H1 (cell line): ENCODE results near the gene ABCD1. TPM values are rescaled to one million over a fixed set of nuclear protein-coding genes. Genes with fewer than 3 reads are reported as not detected.

ENCODE experiments used
- CTCF ChIA-PET: fragments of 300-600 bp; sonication (Branson Sonifier 250); formaldehyde crosslinking; loops from one replicate; lab custom pipeline; 2021; ENCODE audit not compliant: partially characterized antibody; lab: Charles Lee
- POLR2A ChIA-PET: fragments of 300-600 bp; sonication (Branson Sonifier 250); formaldehyde crosslinking; loops from one replicate; lab custom pipeline; 2021; ENCODE audit warnings: inconsistent platforms; ENCODE audit not compliant: partially characterized antibody; lab: Charles Lee
- DNase-seq, 2 experiments: peaks; one replicate each; pipeline versions ENCODE4 v3.0.0 to v3.0.0-alpha.2; 2010 to 2022; ENCODE audit warnings: low spot score in 2 of 2, low read depth in 1 of 2, mixed read lengths in 1 of 2
- FAIRE-seq: peaks from 2 replicates; lab custom pipeline; 2011; peaks lifted over from hg19 to GRCh38; lab: Jason Lieb, UNC
- H2AFZ ChIP-seq: 2 replicates; pipeline ENCODE4 v1.8.1; 2012; ENCODE audit warnings: low read length, inconsistent platforms
- H2AK5ac ChIP-seq: 2 replicates; pipeline ENCODE4 v1.6.1; 2013; ENCODE audit warnings: low read depth, low read length
- H2BK120ac ChIP-seq: replicated peaks from 2 replicates; pipeline ENCODE3; 2013; ENCODE audit warnings: low read depth, low read length, inconsistent platforms
- H2BK12ac ChIP-seq: 2 replicates; pipeline ENCODE4 v1.6.1; 2013; ENCODE audit warnings: low read depth, low read length
- H2BK15ac ChIP-seq: 2 replicates; pipeline ENCODE4 v1.6.1; 2013; ENCODE audit warnings: low read length
- H2BK20ac ChIP-seq: 2 replicates; pipeline ENCODE4 v1.6.1; 2013; ENCODE audit warnings: low read length
- H2BK5ac ChIP-seq: 2 replicates; pipeline ENCODE4 v1.6.1; 2013; ENCODE audit warnings: low read depth, low read length
- H3K14ac ChIP-seq: 2 replicates; pipeline ENCODE4 v1.6.1; 2013; ENCODE audit warnings: inconsistent platforms; ENCODE audit not compliant: insufficient read length
- H3K18ac ChIP-seq: 2 replicates; pipeline ENCODE4 v1.6.1; 2013; ENCODE audit warnings: low read length; ENCODE audit errors: extremely low read depth
- H3K23ac ChIP-seq: 2 replicates; pipeline ENCODE4 v1.6.1; 2013; ENCODE audit warnings: inconsistent platforms; ENCODE audit not compliant: insufficient read length
- H3K23me2 ChIP-seq: 2 replicates; pipeline ENCODE4 v1.6.1; 2013; ENCODE audit warnings: low read depth, low read length
- H3K27ac ChIP-seq: 2 replicates; pipeline ENCODE4 v1.6.1; 2011; ENCODE audit warnings: low read depth, low read length, inconsistent platforms
- H3K27me3 ChIP-seq, 4 experiments: replicated peaks in 1 of 4; 1 replicate in 1 of 4; 2 replicates in 3 of 4; pipeline versions ENCODE4 v1.6.1 to v1.8.1; 2011 to 2013; ENCODE audit warnings: low read length in 3 of 4, mild to moderate bottlenecking in 3 of 4, inconsistent platforms in 2 of 4, mixed read lengths in 2 of 4, moderate library complexity in 1 of 4; ENCODE audit not compliant: control insufficient read depth in 3 of 4, insufficient read depth in 3 of 4; ENCODE audit errors: extremely low read depth in 1 of 4
- H3K36me3 ChIP-seq, 4 experiments: 2 replicates each; pipeline versions ENCODE4 v1.6.1 to v1.8.1; 2011 to 2013; ENCODE audit warnings: mild to moderate bottlenecking in 4 of 4, low read length in 3 of 4, moderate library complexity in 2 of 4, control low read depth in 1 of 4, inconsistent platforms in 1 of 4; ENCODE audit not compliant: insufficient read depth in 4 of 4, control insufficient read depth in 2 of 4
- H3K4ac ChIP-seq: replicated peaks from 2 replicates; pipeline ENCODE3; 2013; ENCODE audit warnings: low read length, low read depth, mixed read lengths, inconsistent platforms; ENCODE audit not compliant: insufficient read length
- H3K4me1 ChIP-seq, 4 experiments: replicated peaks in 1 of 4; 1 replicate in 1 of 4; 2 replicates in 3 of 4; pipeline versions ENCODE4 v1.6.1 to v1.8.1; 2011 to 2013; ENCODE audit warnings: low read length in 3 of 4, inconsistent platforms in 2 of 4, mixed read lengths in 1 of 4; ENCODE audit not compliant: insufficient read depth in 4 of 4, control insufficient read depth in 3 of 4
- H3K4me2 ChIP-seq, 2 experiments: 2 replicates each; pipeline versions ENCODE4 v1.6.1 to v1.8.1; 2011 to 2013; ENCODE audit warnings: low read depth in 2 of 2, low read length in 2 of 2, control low read depth in 1 of 2, inconsistent platforms in 1 of 2, mild to moderate bottlenecking in 1 of 2; ENCODE audit not compliant: insufficient read depth in 1 of 2
- H3K4me3 ChIP-seq, 4 experiments: fragments of 200-600, 300-600 bp in 1 of 4; sonication (generic), shearing (Covaris generic), sonication (Bioruptor Twin) in 1 of 4; 2 replicates each; pipeline versions ENCODE4 v1.5.1 to v1.8.1; 2011 to 2016; ENCODE audit warnings: low read length in 4 of 4, low read depth in 3 of 4, control low read depth in 2 of 4, inconsistent platforms in 2 of 4, mild to moderate bottlenecking in 2 of 4, mixed read lengths in 1 of 4, moderate library complexity in 1 of 4; ENCODE audit not compliant: insufficient read depth in 2 of 4; ENCODE audit errors: extremely low read depth in 1 of 4
- H3K56ac ChIP-seq: replicated peaks from 2 replicates; pipeline ENCODE3; 2013; ENCODE audit warnings: low read depth, mild to moderate bottlenecking, mixed read lengths, low read length, inconsistent platforms; ENCODE audit not compliant: insufficient read length
- H3K79me1 ChIP-seq: 2 replicates; pipeline ENCODE4 v1.6.1; 2013; ENCODE audit warnings: low read depth, low read length, control low read depth
- H3K79me2 ChIP-seq, 2 experiments: 2 replicates each; pipeline versions ENCODE4 v1.6.1 to v1.8.1; 2012 to 2013; ENCODE audit warnings: low read length in 2 of 2, mild to moderate bottlenecking in 2 of 2, inconsistent platforms in 1 of 2; ENCODE audit not compliant: insufficient read depth in 2 of 2, control insufficient read depth in 1 of 2
- H3K9ac ChIP-seq, 4 experiments: replicated peaks in 1 of 4; 1 replicate in 1 of 4; 2 replicates in 3 of 4; pipeline versions ENCODE4 v1.6.1 to v1.8.1; 2011 to 2013; ENCODE audit warnings: low read depth in 3 of 4, low read length in 3 of 4, control low read depth in 2 of 4, mild to moderate bottlenecking in 2 of 4, moderate library complexity in 2 of 4, inconsistent platforms in 1 of 4; ENCODE audit errors: extremely low read depth in 1 of 4
- H3K9me3 ChIP-seq, 2 experiments: 2 replicates each; pipeline versions ENCODE4 v1.6.1 to v1.8.1; 2012 to 2013; ENCODE audit warnings: mild to moderate bottlenecking in 2 of 2, moderate library complexity in 2 of 2, control low read depth in 1 of 2, inconsistent platforms in 1 of 2, low read depth in 1 of 2, low read length in 1 of 2, mixed read lengths in 1 of 2; ENCODE audit not compliant: insufficient read depth in 2 of 2
- H4K20me1 ChIP-seq, 2 experiments: replicated peaks in 1 of 2; 2 replicates each; pipeline versions ENCODE3 to v1.8.1; 2011 to 2013; ENCODE audit warnings: inconsistent platforms in 2 of 2, low read length in 2 of 2, mild to moderate bottlenecking in 1 of 2; ENCODE audit not compliant: insufficient read depth in 2 of 2, control insufficient read depth in 1 of 2
- H4K5ac ChIP-seq: 2 replicates; pipeline ENCODE4 v1.6.1; 2013; ENCODE audit warnings: low read length, low read depth, mixed read lengths, inconsistent platforms; ENCODE audit not compliant: insufficient read length
- H4K8ac ChIP-seq: 2 replicates; pipeline ENCODE4 v1.8.0; 2013; ENCODE audit warnings: mild to moderate bottlenecking, moderate library complexity, low read length, inconsistent platforms; ENCODE audit not compliant: insufficient read depth; ENCODE audit errors: extremely low read depth
- H4K91ac ChIP-seq: replicated peaks from 2 replicates; pipeline ENCODE3; 2013; ENCODE audit warnings: low read length, mixed read lengths, inconsistent platforms; ENCODE audit not compliant: insufficient read length
- CREB1 ChIP-seq: IDR thresholded peaks from 2 replicates; pipeline ENCODE4 v1.6.1; 2012; ENCODE audit warnings: inconsistent platforms
- NRF1 ChIP-seq: IDR thresholded peaks from 2 replicates; pipeline ENCODE4 v1.6.1; 2011; ENCODE audit warnings: mild to moderate bottlenecking, low read depth, low read length, improper control_type of control experiment
- POU5F1 ChIP-seq: IDR thresholded peaks from 2 replicates; pipeline ENCODE4 v1.6.1; 2011; ENCODE audit warnings: low read depth, mild to moderate bottlenecking, low read length, moderate library complexity
- RFX5 ChIP-seq: IDR thresholded peaks from 2 replicates; pipeline ENCODE4 v1.6.1; 2011; ENCODE audit warnings: low read depth, low read length, improper control_type of control experiment, borderline replicate concordance
- RXRA ChIP-seq: IDR thresholded peaks from 2 replicates; pipeline ENCODE4 v1.6.1; 2011; ENCODE audit warnings: low read depth, mild to moderate bottlenecking, low read length, moderate library complexity; ENCODE audit not compliant: insufficient read depth
- SIX5 ChIP-seq: IDR thresholded peaks from 2 replicates; pipeline ENCODE4 v1.6.1; 2011; ENCODE audit warnings: mild to moderate bottlenecking, low read depth, low read length
- WGBS, 2 experiments: shearing (Covaris generic) in 1 of 2; methylation state at CpG; one replicate each; pipeline versions ENCODE4 v1.1.6 to v1.1.7; 2013 to 2015; ENCODE audit warnings: low lambda C conversion rate in 2 of 2, mixed read lengths in 2 of 2, inconsistent platforms in 1 of 2, low coverage in 1 of 2, missing lambda C conversion rate in 1 of 2; ENCODE audit not compliant: insufficient replicate concordance in 2 of 2, insufficient coverage in 1 of 2, insufficient read length in 1 of 2; ENCODE audit errors: extremely low coverage in 1 of 2, missing lambda C conversion rate in 1 of 2; 5-methylcytosine and 5-hydroxymethylcytosine counted together
- polyA plus RNA-seq, 7 experiments: library from polyadenylated mRNA; depleted of rRNA in 3 of 7; stranded (reverse) in 5 of 7; unstranded in 2 of 7; fragments of >200 nt in 5 of 7; fragments of 200-250 nt in 2 of 7; gene quantifications; 1 replicate in 5 of 7; 2 replicates in 1 of 7; 4 replicates in 1 of 7; pipeline versions ENCODE4 v1.2.1 to v1.2.3, GENCODE V29; 2011 to 2013; ENCODE audit warnings: missing spikeins in 2 of 7, mixed read lengths in 2 of 7
- total RNA-seq: library from RNA; stranded (reverse); fragmentation: NEBNext Ultra II Directional; extraction: Animal tissue kit (Norgen Biotek cat#: 25700); gene quantifications from 2 replicates; pipeline ENCODE4 v1.2.1, GENCODE V29; 2021

Gene ABCD1
- total and polyA plus RNA-seq, 2 of the 8 experiments (the other 6 are each of a cell fraction or from before 2014, with no cell fraction given) = 3.1 to 6.6 TPM

GRCh38 chrX:153764786-153765137, 40.1 kb downstream of the ABCD1 start:
- H3K56ac ChIP-seq = no peak overlapping the region

More at GRCh38 chrX:153764786-153765137, 40.1 kb downstream of the ABCD1 start:
- no peaks in the 10 kb centered on the region for H3K79me1 ChIP-seq
- H3K27ac ChIP-seq = no peak overlapping the region
- H3K4me2 ChIP-seq = no peak overlapping the region
- no peaks in the 10 kb centered on the region for H3K9me3 ChIP-seq
- H3K79me2 ChIP-seq = no peaks in the 10 kb centered on the region
- FAIRE-seq = no peak
- no peaks in the 10 kb centered on the region for H3K36me3 ChIP-seq
- no peak overlapping the region for H4K5ac ChIP-seq
- no peak overlapping the region for H2BK20ac ChIP-seq
- no peak overlapping the region for H3K23ac ChIP-seq
- WGBS, 2 experiments = 94% methylated on average over 5 of the region's 7 CpGs; no CpG with 5 or more reads in 1 of the 2 experiments
- ChIA-PET CTCF (interaction anchor here (0.6 to 3.7 kb wide), 4 partner anchors 14 to 182 kb away, joined by 3 to 16 read pairs (median 5); no protein-coding TSS in a partner anchor), POLR2A (no interaction called here)
- no peak overlapping the region for H4K8ac ChIP-seq
- H3K9ac ChIP-seq = no peak overlapping the region
- H2BK5ac ChIP-seq = no peak overlapping the region
- no peak overlapping the region for H2AFZ ChIP-seq
- no peak overlapping the region for H2AK5ac ChIP-seq
- no peaks in the 10 kb centered on the region for H4K20me1 ChIP-seq
- no peak overlapping the region for H3K14ac ChIP-seq
- DNase-seq = no peak
- H2BK15ac ChIP-seq = 0 out of 2 replicates have a peak overlapping the region, but pooled peaks have one; percentile 61
- no peak overlapping the region for H3K4ac ChIP-seq
- no peak for TF ChIP-seq RXRA
- TF ChIP-seq RFX5 = no peak
- no peak for TF ChIP-seq POU5F1
- TF ChIP-seq CREB1 = no peak
- no peak for TF ChIP-seq SIX5
- no peak for TF ChIP-seq NRF1
- peaks cover 0 to 8% (median 4%) of the 10 kb centered on the region in 4 experiments; a peak in 5 of 7 replicates for H3K4me1 ChIP-seq
- no peak overlapping the region for H3K18ac ChIP-seq
- no peaks in the 10 kb centered on the region for H3K27me3 ChIP-seq
- H3K23me2 ChIP-seq = no peaks in the 10 kb centered on the region
- H4K91ac ChIP-seq = no peak overlapping the region
- no peak overlapping the region for H2BK12ac ChIP-seq
- no peak overlapping the region for H2BK120ac ChIP-seq
- H3K4me3 ChIP-seq = no peak overlapping the region
